Spleen (tissue), 7 donors: ENCODE data around the gene XPR1.

Source experiments
- POLR2AphosphoS5 ChIP-seq, 3 donors: sonication (generic); formaldehyde crosslinking; IDR thresholded peaks; one replicate each; pipeline ENCODE4 v1.5.1; 2017; ENCODE audit warnings: antibody characterized with exemption in 3 of 3
- TF ChIP-seq, protein P1 (sequence below), 11 experiments: fragments of 200-600 bp in 7 of 11; fragments of 450-650 bp in 4 of 11; sonication (generic) in 4 of 11; IDR thresholded peaks in 8 of 11; conservative IDR thresholded peaks in 3 of 11; 1 replicate in 7 of 11; 2 replicates in 4 of 11; pipeline versions ENCODE4 v1.4.0 to v1.8.0; 2016 to 2021; ENCODE audit warnings: antibody characterized with exemption in 11 of 11, inconsistent platforms in 4 of 11, mild to moderate bottlenecking in 1 of 11
- donor health status: DM: no; HTN: no; CAD: no; lungs with moderate emphysema.
- donor health status: DM: no; HTN: no; CAD: no.
- donor health status: DM: no; HTN: no; CAD: no.

GRCh38 chr1:180893614-180894013 lies 261.8 kb downstream of the XPR1 start:
- no peak for TF ChIP-seq POLR2AphosphoS5 (IDR thresholded peaks at IDR 0.05)
- TF ChIP-seq, protein P1, sequence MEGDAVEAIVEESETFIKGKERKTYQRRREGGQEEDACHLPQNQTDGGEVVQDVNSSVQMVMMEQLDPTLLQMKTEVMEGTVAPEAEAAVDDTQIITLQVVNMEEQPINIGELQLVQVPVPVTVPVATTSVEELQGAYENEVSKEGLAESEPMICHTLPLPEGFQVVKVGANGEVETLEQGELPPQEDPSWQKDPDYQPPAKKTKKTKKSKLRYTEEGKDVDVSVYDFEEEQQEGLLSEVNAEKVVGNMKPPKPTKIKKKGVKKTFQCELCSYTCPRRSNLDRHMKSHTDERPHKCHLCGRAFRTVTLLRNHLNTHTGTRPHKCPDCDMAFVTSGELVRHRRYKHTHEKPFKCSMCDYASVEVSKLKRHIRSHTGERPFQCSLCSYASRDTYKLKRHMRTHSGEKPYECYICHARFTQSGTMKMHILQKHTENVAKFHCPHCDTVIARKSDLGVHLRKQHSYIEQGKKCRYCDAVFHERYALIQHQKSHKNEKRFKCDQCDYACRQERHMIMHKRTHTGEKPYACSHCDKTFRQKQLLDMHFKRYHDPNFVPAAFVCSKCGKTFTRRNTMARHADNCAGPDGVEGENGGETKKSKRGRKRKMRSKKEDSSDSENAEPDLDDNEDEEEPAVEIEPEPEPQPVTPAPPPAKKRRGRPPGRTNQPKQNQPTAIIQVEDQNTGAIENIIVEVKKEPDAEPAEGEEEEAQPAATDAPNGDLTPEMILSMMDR (IDR thresholded peaks at IDR 0.05 in 8 of 11, conservative IDR thresholded peaks at IDR 0.05 in 3 of 11) = no peak
